ENCODE data around the gene HASPIN. TPM values are rescaled to one million over a fixed set of nuclear protein-coding genes. Genes with fewer than 3 reads are reported as not detected.

HASPIN gene
- total RNA-seq, 6 experiments from 2014 or later, result 0.07 to 1.1 (median 0.27) TPM; not detected in 1

GRCh38 chr17:3747805-3748204, 24.1 kb downstream of the HASPIN start:
- ATAC-seq (no peak), DNase-seq (no peak)
- no peak overlapping the region for H3K4me3 ChIP-seq
- TF ChIP-seq CTCF (IDR thresholded peaks at IDR 0.05), result no peak
- TF ChIP-seq POLR2A (IDR thresholded peaks at IDR 0.05), result no peak
- H3K27me3 ChIP-seq, result no peaks in the 10 kb centered on the region
- no peaks in the 10 kb centered on the region for H3K36me3 ChIP-seq
- no peak overlapping the region for H3K27ac ChIP-seq
- no peaks in the 10 kb centered on the region for H3K4me1 ChIP-seq
- intact Hi-C loops (cut with DNase I), result no loop called here
- 81% methylated on average over 8 of the region's 9 CpGs for WGBS (ENCODE audit: insufficient coverage, low coverage, low lambda C conversion rate, missing lambda C conversion rate)
- no peaks in the 10 kb centered on the region for H3K9me3 ChIP-seq

GRCh38 chr17:3748576-3748975, 24.9 kb downstream of the HASPIN start:
- TF ChIP-seq CTCF (IDR thresholded peaks at IDR 0.05) (no peak), POLR2A (IDR thresholded peaks at IDR 0.05) (no peak)
- Histone ChIP-seq H3K4me1 (no peaks in the 10 kb centered on the region), H3K36me3 (no peaks in the 10 kb centered on the region), H3K27ac (no peak overlapping the region), H3K9me3 (no peaks in the 10 kb centered on the region), H3K27me3 (no peaks in the 10 kb centered on the region), H3K4me3 (no peak overlapping the region)
- ATAC-seq, result no peak
- 92% methylated on average over 5 of the region's 7 CpGs for WGBS (ENCODE audit: insufficient coverage, low coverage, low lambda C conversion rate, missing lambda C conversion rate)
- no peak for DNase-seq
- intact Hi-C loops (cut with DNase I), result no loop called here

GRCh38 chr17:3750296-3750695, 26.6 kb downstream of the HASPIN start:
- peaks cover 0 to 3% (median 0%) of the 10 kb centered on the region in 4 donors for H3K4me1 ChIP-seq
- 70% methylated on average over 7 of the region's 17 CpGs for WGBS (ENCODE audit: insufficient coverage, low coverage, low lambda C conversion rate, missing lambda C conversion rate)
- TF ChIP-seq POLR2A (IDR thresholded peaks at IDR 0.05) (no peak), CTCF (IDR thresholded peaks at IDR 0.05) (no peak)
- no peaks in the 10 kb centered on the region for H3K36me3 ChIP-seq
- H3K27ac ChIP-seq, result no peak overlapping the region
- no peaks in the 10 kb centered on the region for H3K9me3 ChIP-seq
- no peak overlapping the region for H3K4me3 ChIP-seq
- intact Hi-C loops (cut with DNase I), result no loop called here
- ATAC-seq, result no peak
- H3K27me3 ChIP-seq, result no peaks in the 10 kb centered on the region
- DNase-seq, result no peak

GRCh38 chr17:3750926-3751325, 27.2 kb downstream of the HASPIN start:
- DNase-seq (no peak), ATAC-seq (no peak)
- H3K27me3 ChIP-seq, result no peaks in the 10 kb centered on the region
- no peaks in the 10 kb centered on the region for H3K36me3 ChIP-seq
- H3K9me3 ChIP-seq, result no peaks in the 10 kb centered on the region
- H3K27ac ChIP-seq, result no peak overlapping the region
- TF ChIP-seq POLR2A (IDR thresholded peaks at IDR 0.05), result no peak
- TF ChIP-seq CTCF (IDR thresholded peaks at IDR 0.05), result no peak
- 54% methylated on average over 2 of the region's 8 CpGs for WGBS (ENCODE audit: insufficient coverage, low coverage, low lambda C conversion rate, missing lambda C conversion rate)
- no peak overlapping the region for H3K4me3 ChIP-seq
- H3K4me1 ChIP-seq, result peaks cover 0 to 5% (median 0%) of the 10 kb centered on the region in 4 donors
- intact Hi-C loops (cut with DNase I), result no loop called here

- Histone ChIP-seq H3K4me1 (peaks cover 0 to 5% (median 0%) of the 10 kb centered on the region in 4 donors), H3K4me3 (no peak overlapping the region), H3K27ac (no peak overlapping the region), H3K36me3 (no peaks in the 10 kb centered on the region), H3K9me3 (no peaks in the 10 kb centered on the region), H3K27me3 (no peaks in the 10 kb centered on the region)
- ATAC-seq, result no peak
- intact Hi-C loops (cut with DNase I), result no loop called here
- DNase-seq, result no peak
- WGBS (ENCODE audit: insufficient coverage, low coverage, low lambda C conversion rate, missing lambda C conversion rate), result no CpG with 5 or more reads among the region's 15 CpGs
- no peak for TF ChIP-seq CTCF (IDR thresholded peaks at IDR 0.05)
- no peak for TF ChIP-seq POLR2A (IDR thresholded peaks at IDR 0.05)
Observed at GRCh38 chr17:3751836-3752235, 28.1 kb downstream of the HASPIN start.

Data from right lobe of liver (tissue), 6 donors.